Endometrial microvascular endothelial cells (primary cell): ENCODE data around the gene B4GALNT2. TPM values are rescaled to one million over a fixed set of nuclear protein-coding genes. Genes with fewer than 3 reads are reported as not detected.

Experiments used
- in situ Hi-C: cut with HindIII; loops from 2 replicates; pipeline ENCODE4 v1.10.0; 2017; ENCODE audit warnings: low sequenced_read_pairs, low pct_unique_long_range_greater_than_20kb; ENCODE audit errors: inconsistent ontology term
- total RNA-seq: library from RNA; depleted of rRNA; stranded (reverse); fragments of >200 nt; gene quantifications from one replicate; pipeline ENCODE4 v1.2.3, GENCODE V29; 2015; ENCODE audit errors: inconsistent ontology term

The B4GALNT2 gene
- total RNA-seq, 1 donor from 2014 or later, result not detected

- in situ Hi-C loops, result no loop called here
These were observed 64.9 kb downstream of the B4GALNT2 start for GRCh38 chr17:49197346-49197998.

- in situ Hi-C loops, result no loop called here
These were observed 65.6 kb downstream of the B4GALNT2 start for GRCh38 chr17:49198211-49198610.

GRCh38 chr17:49200423-49201083 is 68.0 kb downstream of the B4GALNT2 start:
- in situ Hi-C loops, result no loop called here

GRCh38 chr17:49201481-49201927 is 68.9 kb downstream of the B4GALNT2 start:
- in situ Hi-C loops, result no loop called here

- in situ Hi-C loops, result no loop called here
These were observed 71.2 kb downstream of the B4GALNT2 start for GRCh38 chr17:49203796-49204195.

GRCh38 chr17:49204516-49204915 is 71.9 kb downstream of the B4GALNT2 start:
- in situ Hi-C loops, result no loop called here

GRCh38 chr17:49209061-49209571 is 76.5 kb downstream of the B4GALNT2 start:
- in situ Hi-C loops, result no loop called here

- in situ Hi-C loops, result no loop called here
These were observed 77.8 kb downstream of the B4GALNT2 start, which contains the start of the genes ABI3 and GNGT2 for GRCh38 chr17:49210158-49211029. ABI3 (plus strand) TSS chr17:49210707; CDS start chr17:49210725, 18 bp downstream. GNGT2 (minus strand) TSS chr17:49210574; CDS start chr17:49207422, 3,152 bp downstream.

- in situ Hi-C loops, result no loop called here
These were observed 80.8 kb downstream of the B4GALNT2 start for GRCh38 chr17:49213399-49213798.

GRCh38 chr17:49213847-49214246 is 81.3 kb downstream of the B4GALNT2 start:
- in situ Hi-C loops, result no loop called here

- in situ Hi-C loops, result no loop called here
These were observed 82.2 kb downstream of the B4GALNT2 start for GRCh38 chr17:49214676-49215360.

- in situ Hi-C loops, result no loop called here
These were observed 83.9 kb downstream of the B4GALNT2 start for GRCh38 chr17:49216482-49216881.

- in situ Hi-C loops, result no loop called here
These were observed 84.5 kb downstream of the B4GALNT2 start for GRCh38 chr17:49216953-49217650.

GRCh38 chr17:49217651-49218413 is 85.3 kb downstream of the B4GALNT2 start:
- in situ Hi-C loops, result no loop called here

GRCh38 chr17:49218941-49219913 is 86.7 kb downstream of the B4GALNT2 start:
- in situ Hi-C loops, result no loop called here

- in situ Hi-C loops, result no loop called here
These were observed 87.4 kb downstream of the B4GALNT2 start for GRCh38 chr17:49219987-49220386.
